Stimulated activated CD4-positive, alpha-beta T cell treated with anti-CD3 and anti-CD28 coated beads, Interleukin-12 subunit alpha, Interleukin-12 subunit beta, amount 100 ng/mL, for 4 hours (primary cell): ENCODE measurements around the gene PEA15.
A peak's percentile ranks its signal among the peaks of the same experiment; 100 is the strongest.

Source experiments
- DNase-seq: peaks from one replicate; pipeline ENCODE4 v3.0.0-alpha.2; 2020

PEA15 gene, protein sequence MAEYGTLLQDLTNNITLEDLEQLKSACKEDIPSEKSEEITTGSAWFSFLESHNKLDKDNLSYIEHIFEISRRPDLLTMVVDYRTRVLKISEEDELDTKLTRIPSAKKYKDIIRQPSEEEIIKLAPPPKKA

DNA sequence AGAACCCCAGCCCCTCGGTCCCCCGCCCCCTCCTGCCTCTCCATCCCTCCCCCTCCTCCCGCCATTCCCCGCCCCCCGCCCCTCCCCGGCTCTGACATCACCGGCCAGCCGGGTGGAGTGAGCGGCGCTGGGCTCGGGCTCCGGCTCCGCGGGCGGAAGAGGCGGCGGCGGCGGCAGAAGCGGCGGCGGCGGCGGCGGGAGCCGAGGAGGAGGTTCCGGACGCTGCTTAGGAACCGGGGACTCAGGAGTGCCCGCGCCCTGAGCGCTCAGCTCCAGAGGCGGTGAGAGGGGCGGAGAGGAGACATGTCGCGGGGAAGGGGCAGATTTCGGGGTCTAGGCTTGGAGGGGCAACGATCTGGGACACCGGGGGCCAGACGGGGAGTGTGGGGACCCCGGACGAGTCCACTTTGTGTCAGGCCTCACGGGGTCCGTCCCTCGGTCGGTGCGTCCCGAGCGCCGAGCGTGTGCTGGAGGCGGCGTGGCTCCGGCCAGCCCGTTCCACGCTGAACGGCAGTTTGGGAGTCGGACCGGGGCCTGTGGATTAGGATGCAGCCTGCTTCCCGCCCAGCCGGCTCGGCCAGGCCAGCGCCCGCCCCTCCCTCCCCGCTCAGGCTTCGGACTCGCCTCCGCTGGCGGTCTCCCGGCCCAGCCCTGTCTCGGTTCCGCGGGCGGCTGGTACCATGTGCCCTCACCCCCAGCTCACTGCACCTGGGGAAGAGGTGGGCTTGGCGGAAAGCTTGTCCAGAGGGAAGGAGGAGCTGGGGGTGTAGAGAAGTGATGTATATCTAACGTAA, at the start of gene PEA15:
TSS of gene PEA15 (plus strand) at position 143 of the 794 bp plus-strand sequence. CDS start 6,161 bp downstream, outside the sequence.
- peak; percentile 77 for DNase-seq

GRCh38 chr1:160156361-160156760, 48.8 kb upstream of the PEA15 start:
- DNase-seq, result no peak

GRCh38 chr1:160157174-160157573, 48.0 kb upstream of the PEA15 start:
- DNase-seq, result no peak

- DNase-seq, result no peak
Measured at GRCh38 chr1:160158031-160158430, 47.2 kb upstream of the PEA15 start.

- no peak for DNase-seq
Measured at GRCh38 chr1:160158534-160158933, 46.6 kb upstream of the PEA15 start.

DNA sequence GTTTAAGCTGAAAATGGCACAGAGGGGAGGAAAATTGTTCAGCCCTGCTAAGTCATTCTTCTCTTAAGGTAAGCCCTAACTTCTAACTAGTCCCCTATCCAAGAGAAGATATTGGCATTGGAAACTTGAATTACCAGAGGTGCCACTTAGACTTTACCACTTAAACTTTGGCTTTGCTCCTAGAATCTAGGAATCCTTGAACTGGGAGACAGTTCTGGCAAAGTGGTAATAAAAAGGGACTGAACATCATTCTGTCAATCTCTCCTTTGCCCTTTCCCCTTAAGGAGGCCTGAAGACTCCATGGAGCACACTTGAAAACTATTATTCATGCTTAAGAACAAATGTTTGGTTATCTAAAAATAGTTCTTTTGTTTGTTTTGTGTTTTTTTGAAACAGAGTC, 45.3 kb upstream of the PEA15 start:
- DNase-seq, result no peak

- no peak for DNase-seq
Measured at GRCh38 chr1:160161965-160162705, 43.0 kb upstream of the PEA15 start.

DNA sequence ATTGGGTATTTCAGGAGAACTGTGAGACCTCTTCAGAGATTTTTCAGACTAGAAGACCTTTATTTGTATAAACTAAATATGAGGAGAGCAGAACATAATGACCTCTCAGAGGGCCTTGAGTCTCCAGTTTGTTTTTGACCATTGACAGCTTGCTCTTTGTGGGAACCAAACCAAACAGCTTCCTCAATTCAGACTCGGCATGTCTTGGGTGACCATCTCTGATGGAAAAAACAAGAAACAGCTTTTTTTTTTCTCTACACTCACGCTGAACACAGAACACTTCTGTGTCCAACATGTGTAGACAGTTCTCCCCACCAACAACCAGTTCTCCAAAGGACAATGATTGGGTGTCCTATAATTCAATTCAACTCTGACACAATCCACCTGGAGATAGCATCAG, 42.3 kb upstream of the PEA15 start:
- DNase-seq, result no peak

GRCh38 chr1:160163615-160164014, 41.6 kb upstream of the PEA15 start:
- DNase-seq, result no peak

GRCh38 chr1:160164121-160164520, 41.1 kb upstream of the PEA15 start:
- DNase-seq, result no peak

DNA sequence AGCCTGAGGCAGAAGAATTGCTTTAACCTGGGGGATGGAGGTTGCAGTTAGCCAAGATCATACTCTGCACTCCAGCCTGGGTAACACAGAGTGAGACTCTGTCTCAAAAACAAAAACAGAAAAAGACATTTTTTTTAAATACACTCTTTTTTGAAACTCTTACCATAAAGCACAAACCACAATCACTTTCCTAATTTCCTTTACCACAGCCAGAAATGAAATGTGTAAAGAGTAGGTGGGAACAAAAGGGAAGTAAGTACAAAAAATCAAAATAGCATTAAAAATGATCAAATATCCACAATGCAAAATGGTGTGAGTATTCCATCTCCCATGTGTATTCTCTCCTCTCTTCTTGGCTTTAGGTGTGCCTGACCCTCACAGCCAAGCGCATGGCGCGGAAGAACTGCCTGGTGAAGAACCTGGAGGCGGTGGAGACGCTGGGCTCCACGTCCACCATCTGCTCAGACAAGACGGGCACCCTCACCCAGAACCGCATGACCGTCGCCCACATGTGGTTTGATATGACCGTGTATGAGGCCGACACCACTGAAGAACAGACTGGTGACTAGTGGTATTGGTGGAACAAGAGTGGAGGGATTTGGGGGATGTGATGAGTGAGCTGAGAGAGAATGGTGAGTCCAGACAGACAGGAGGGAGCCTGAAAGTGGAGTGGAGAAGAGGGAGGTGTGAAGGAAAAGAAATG, 38.9 kb upstream of the PEA15 start:
- DNase-seq, result no peak

GRCh38 chr1:160167056-160167455, 38.1 kb upstream of the PEA15 start:
- DNase-seq, result no peak

DNA sequence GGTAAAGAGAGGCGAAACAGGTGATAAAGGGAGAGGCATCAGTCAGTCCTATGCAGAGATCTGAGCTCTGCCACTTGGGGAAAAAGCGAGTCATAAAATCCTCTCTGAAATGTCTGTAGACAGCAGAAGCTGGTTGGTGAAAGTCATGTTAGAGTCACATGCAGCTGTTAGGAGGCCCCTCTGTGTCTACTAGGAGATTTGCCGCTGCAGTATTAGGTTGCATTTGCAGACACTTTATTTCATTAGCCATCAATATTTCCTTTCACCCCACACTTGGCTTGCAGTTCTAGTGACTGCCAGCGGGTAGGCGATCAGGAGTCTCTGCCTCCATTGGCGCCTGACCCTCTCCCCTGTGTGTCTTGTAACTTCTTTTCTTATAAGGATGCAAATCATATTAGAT, 37.6 kb upstream of the PEA15 start:
- no peak for DNase-seq

GRCh38 chr1:160168016-160168415, 37.2 kb upstream of the PEA15 start:
- no peak for DNase-seq

DNA sequence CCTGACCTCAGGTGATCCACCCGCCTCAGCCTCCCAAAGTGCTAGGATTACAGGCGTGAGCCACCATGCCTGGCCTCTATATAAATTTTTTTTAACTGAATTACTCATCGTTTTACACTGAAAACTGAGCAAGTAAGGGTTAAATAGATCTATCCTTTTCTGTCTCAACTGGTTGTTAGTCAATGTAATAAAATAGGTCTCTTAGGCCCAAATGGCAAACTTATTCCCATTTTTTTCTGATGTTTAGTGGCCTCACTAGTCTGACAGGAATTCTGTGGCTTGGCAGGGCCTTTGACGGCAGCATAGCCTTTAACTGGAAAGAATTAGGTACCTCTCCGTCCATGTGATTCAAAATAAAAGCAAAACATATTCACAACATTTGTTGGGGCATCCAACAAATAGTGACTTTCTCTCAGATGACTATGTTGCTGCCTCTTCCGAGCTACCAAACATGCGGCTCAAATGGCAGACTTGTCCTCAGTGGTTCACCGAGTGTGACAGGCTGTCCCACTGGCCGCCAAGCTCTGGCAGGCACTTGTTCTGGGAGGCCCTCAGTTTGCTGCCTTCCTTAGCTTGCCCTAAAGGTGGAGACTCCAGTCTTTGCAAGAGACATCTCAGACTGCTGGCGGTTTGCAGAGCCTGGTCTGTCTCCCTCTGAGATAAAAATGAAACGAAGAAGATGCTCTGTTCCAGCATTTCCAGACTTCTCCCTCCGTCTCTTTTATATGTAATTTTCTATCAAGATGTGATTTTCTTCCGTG, 36.4 kb upstream of the PEA15 start:
- DNase-seq, result no peak

GRCh38 chr1:160169553-160170399, 35.4 kb upstream of the PEA15 start:
- no peak for DNase-seq

- no peak for DNase-seq
Measured at GRCh38 chr1:160171354-160171753, 33.8 kb upstream of the PEA15 start.

DNA sequence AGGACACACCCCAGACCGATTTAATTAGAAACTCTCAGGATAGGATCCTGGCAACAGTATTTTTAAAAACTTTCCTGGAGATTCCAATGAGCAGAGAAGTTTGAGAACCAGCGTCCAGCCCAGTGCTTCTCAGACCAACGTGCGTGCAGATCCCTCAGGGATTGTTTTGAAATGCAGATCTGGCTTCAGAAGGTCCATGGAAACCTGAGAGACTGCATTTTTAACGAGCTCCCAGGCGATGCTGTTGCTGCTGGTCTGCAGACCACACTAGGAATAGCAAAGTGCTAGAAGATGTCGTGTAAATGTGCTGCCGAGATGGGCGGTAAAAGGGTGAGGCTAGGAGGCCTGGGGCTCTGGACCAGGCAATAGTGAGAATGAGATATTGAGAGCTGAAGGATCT, 33.2 kb upstream of the PEA15 start:
- no peak for DNase-seq

DNA sequence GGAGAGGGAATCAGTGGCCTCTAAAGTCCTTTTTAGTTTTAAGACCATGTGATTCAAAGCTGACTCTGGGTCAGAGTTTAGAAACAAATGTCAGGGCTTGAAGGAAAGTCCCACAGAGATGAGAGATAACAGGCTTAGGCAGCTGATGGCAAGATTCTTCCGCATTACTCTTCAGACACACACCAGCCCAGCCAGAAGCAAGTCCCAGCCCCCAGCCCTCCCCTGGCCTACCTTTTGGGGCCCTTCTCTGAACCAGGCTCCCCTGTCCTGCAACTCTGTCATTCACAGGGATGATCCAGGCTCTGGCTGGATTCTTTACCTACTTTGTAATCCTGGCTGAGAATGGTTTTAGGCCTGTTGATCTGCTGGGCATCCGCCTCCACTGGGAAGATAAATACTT, 28.0 kb upstream of the PEA15 start:
- no peak for DNase-seq

DNA sequence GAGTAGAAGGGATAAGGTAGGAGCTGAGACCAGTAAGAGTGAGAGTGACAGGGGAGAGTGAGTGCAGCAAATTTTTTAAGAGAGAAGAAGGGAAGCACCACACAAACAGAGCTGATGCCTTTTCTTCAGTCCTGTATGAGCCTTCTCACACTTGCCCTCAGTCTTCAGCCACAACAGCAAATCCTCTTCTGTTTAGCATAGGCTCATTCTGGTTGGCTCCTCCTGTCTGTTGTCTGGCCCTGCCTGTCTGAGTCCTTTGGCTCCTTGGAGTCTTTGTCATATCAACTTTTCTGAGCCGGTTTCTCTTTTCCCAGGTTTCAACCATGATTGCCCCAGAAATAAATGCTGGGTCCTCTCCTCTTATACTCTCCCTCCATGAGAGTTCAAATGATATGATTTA, 27.5 kb upstream of the PEA15 start:
- no peak for DNase-seq

DNA sequence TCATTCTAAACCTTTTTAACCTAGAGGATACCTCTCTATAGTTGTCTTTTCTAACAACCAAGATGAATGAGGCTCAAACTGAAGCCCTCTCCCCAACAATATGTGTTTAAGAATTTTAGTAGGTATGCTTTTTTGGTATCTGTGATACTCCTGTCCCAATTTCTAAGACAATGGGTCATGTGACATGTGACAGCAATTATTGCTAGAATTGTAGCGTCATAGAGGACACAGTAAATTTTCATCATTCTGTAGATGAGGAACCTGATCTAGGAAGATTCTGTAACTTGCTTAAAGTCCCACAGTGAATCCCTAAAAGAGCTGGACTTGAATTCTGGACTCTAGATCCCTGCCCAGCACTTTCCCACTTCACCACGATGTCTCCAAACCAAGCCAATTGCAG, 26.5 kb upstream of the PEA15 start:
- no peak for DNase-seq

GRCh38 chr1:160179336-160179735, 25.8 kb upstream of the PEA15 start:
- no peak for DNase-seq
